ELF-1 (cell line): ENCODE data around the gene DUS3L.

Experiments
- DNase-seq: peaks from one replicate; pipeline ENCODE4 v3.0.0-alpha.2; 2016; ENCODE audit warnings: low read depth, low spot score

DUS3L gene, protein sequence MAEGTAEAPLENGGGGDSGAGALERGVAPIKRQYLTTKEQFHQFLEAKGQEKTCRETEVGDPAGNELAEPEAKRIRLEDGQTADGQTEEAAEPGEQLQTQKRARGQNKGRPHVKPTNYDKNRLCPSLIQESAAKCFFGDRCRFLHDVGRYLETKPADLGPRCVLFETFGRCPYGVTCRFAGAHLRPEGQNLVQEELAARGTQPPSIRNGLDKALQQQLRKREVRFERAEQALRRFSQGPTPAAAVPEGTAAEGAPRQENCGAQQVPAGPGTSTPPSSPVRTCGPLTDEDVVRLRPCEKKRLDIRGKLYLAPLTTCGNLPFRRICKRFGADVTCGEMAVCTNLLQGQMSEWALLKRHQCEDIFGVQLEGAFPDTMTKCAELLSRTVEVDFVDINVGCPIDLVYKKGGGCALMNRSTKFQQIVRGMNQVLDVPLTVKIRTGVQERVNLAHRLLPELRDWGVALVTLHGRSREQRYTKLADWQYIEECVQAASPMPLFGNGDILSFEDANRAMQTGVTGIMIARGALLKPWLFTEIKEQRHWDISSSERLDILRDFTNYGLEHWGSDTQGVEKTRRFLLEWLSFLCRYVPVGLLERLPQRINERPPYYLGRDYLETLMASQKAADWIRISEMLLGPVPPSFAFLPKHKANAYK

DNA sequence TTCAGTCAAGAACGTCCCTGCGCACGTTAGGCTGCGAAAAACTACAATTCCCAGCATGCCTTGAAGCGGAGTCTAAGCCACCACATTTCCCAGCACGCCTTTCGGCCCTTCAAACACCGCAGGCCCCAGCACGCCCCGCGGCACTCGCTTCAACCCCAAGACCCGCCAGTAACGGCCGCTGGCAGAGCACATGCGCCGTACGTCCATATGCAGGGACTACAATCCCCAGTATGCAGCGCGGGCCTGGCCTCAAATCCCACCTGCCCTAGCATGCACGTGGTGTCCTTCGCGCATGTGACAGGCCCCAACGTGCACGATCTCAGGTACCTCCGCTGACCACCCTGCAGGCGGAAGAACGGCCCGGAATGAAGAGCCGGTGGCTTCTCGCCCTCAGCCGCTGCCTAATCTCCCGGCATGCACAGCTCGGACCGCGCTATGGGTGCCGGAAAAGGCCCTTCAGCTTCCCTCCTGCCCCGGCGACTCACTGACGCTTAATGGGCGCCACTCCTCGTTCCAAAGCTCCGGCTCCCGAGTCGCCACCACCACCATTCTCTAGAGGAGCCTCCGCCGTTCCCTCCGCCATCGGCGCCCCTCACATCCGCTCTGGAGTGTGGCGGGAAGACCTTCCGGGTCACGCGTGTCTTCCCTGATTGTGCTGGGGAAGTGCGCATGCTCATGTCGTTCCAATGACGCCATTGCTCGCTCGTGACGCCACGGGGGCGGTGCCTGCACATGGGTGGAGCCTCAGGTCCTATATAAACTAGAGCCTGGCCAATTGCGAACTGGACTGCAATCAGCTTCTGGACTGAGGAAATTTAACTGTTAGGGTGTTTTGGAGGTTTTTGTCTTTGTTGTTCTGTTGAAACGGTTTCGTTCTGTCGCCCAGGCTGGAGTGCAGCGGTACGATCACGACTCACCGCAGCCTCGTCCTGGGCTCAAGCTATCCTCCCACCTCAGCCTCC, at the start of gene DUS3L:
Gene DUS3L (minus strand): TSS at position 605 of the 962 bp plus-strand sequence. CDS start 22 bp downstream, at position 583.
- peak; percentile 99 for DNase-seq

DNA sequence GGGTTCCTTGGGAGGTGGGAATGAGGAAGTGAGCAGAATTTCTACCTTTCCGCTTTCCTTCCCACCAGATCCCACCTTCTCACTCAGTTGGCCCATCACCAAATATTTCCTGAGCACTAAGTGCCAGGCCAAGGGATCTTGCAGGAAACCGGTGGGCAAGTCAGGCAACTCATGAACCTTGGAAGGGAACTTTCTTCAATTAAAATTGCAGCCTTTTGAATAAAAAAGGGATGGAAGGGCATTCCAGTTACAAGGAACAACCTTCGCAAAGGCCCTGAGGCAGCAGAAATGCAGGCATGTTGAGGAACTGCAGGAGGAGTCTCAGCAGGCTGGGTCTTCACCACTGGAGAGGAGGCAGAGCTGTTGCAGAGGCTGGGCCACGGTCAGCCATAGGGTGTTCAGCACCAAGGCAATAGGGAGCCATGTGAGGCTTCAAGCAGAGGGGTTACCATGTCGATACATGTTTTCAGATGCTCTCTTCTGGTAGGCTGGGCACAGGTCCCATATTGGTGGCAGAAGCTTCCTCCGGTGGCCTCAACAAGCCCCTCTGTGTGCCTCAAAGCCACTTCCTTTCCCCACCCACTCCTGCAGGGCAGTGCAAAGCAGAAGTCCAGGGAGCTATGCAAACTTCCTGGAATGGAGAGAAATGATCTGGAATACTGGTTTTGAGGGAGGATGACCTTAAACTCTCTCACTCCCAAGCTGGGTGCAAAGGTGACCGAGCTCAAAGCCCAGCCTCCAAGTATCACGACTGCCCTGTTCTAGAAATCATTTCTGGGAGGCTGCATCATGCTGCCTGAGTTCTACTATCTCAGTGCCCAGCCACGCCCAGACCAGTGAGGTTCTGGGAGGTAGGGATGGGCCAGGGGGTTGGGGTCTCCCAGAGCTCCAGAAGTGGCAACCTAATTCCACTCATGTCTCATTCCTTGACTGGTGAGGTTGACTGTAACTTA, 48.4 kb upstream of the DUS3L start, which contains the start of gene FUT6:
Gene FUT6 (minus strand): TSS at position 638 of the 953 bp plus-strand sequence. CDS start 7,135 bp downstream, outside the sequence.
- no peak for DNase-seq

DNA sequence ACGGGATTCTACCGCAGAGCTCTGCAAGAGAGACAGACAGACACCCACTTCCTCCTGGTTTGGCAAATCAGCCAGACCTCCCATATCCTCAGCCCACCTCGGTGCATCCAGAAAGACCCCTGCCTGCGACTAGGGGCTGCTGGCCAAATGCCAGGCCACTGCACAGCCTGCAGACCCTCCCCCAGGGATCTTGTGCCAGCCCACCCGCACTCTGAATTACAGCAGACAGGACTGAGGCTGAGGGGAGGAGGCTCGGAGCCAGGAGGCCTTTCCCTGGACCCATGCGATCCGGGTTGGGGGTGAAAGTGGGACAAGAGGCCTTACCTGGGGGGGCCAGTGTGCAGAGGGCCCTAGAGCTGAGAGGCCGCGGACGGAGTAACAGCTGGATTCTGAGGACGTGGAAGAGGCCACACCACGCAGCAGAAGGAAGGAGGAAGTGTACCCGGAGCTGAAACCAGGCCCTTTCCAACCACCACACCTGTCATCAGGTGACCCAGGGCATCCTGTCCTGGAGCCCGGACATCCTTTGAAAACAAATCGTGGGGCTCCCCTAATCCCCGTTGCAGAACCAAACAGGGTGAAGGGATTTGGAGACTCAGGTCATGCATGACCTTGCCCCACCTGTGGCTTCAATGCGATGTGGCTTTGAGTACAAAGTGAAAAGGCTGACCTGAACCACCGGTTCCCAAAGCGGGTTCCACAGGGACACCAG, 47.5 kb upstream of the DUS3L start:
- no peak for DNase-seq

DNA sequence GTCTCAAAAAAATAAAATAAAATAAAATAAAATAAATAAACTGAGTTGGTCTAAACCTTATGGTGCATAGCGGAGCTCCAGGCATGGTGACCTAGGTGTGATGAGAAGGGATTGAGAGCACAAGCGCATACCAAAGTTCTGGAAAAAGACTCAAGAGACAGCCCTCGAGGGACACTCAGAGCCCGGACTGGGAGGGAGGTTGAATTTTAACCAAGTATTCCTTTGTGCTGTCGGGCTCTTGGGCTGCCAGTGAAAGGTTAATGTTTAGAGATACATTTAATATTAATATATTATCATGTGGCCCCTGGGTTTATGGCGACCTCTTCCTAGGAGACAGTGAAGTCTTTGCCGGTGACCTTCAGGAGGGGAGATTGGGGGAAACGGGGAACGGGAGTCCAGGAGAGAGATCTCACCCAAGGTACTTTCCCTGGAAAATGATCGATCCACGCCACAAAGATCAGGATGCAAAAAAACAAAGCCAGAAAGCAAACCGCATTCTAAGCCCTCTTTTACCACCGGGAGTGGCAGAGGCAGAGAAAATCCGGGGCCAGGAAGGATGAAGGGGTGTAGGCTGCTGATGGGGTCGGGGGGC, 46.9 kb upstream of the DUS3L start:
- no peak for DNase-seq

DNA sequence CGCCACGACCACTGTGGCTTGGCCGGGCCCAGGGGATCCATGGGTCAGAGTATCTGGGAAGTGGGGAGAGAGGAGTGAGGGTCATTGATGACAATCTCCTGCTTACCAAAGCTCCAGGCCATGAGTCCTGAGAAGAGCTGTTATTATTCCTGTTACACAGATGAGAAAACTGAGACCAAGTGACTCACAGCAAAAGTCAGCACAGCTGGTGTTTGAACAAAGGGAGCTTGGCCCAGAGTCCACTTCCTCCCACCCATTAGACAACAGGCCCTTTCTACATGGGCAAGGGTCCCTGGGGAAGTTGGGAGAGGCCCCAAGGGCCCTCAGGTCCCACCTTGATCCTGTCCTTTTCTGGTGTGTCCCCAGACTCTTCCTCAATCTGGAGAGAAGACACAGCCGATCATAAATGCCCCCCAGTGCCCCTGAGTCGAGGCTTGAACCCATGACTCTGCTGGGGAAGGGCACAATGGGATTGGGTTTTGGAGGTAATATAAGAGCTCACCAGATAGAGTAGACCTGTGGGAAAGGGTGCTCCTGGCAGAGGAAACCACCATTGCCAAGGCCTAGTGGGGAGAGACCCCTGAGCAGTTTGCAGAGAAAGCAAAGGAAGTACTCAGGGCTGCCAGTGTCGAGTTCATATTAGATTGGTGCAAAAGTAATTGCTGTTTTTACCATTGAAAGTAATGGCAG, 41.7 kb upstream of the DUS3L start:
- no peak for DNase-seq

DNA sequence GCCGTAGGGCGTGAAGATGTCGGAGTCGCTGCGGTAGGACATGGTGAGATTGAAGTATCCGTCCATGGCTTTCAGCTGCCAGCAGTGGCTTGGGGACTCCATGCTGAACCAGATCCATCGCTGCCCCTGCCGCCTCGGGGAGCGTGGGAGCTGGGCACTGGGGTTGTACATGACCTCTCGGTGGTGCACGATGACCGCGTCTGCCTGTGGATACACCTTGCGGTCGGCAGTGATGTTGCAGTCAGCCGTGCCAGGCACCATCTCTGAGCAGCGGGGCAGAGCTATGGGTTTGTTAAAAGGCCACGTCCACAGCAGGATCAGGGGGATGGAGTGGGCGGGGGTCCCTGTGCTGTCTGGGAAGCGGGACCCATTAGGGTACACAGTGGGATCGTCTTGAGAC, 41.1 kb upstream of the DUS3L start:
- DNase-seq: no peak

DNA sequence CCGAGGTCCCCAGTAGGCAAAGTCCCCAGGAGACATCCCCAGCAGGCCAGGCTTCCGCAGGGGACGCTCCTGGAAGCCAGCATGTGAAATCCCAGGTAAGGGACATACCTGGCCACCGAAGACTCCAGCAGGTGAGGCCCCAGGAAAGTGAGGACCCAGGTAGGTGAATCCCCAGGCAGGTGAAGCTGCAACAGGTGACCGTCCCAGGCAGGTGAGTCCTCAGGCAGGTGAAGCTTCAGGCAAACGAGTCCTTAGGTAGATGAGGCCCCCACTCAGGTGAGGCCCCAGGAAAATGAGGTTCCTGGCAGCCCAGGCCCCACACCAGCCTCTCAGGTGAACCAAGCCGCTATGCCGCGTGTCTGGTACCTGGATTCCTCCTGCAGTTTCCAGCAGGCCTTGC, 40.2 kb upstream of the DUS3L start:
- no peak for DNase-seq

DNA sequence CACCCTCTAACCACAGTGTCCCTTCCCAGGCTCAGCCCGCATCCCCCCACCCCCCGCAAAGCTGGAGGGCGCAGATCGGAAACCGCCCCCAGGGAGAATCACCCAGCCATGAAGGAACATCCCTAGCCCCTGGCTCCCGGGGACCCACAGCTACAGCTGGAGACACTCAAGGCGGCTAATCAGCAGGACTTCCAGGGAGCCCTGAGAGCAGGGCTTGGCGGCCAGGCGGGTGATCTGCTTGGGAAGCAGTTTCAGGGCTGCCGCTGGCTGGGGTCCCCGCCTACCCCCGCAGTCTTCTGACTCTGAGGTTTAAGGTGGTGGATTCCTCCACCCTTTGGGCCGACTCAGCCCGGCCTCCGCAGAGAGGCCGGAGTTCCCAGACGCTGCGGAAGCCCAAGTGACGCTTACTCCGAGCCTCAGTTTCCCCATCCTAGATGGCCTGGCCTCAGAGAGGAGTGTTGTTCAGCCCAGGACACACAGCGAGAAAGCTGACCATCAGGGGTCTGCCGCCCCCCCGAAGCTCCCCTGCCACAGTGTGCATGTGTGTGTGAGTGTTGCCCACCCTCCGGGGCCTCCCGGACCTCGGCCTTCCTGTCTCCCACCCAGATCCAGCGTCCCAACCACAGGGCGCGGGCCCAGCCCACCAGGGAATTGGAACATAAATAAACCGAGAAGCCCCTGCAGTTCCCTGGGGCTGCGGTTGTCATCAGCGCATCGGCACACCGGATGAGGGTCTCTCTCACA, 38.8 kb upstream of the DUS3L start:
- no peak for DNase-seq

DNA sequence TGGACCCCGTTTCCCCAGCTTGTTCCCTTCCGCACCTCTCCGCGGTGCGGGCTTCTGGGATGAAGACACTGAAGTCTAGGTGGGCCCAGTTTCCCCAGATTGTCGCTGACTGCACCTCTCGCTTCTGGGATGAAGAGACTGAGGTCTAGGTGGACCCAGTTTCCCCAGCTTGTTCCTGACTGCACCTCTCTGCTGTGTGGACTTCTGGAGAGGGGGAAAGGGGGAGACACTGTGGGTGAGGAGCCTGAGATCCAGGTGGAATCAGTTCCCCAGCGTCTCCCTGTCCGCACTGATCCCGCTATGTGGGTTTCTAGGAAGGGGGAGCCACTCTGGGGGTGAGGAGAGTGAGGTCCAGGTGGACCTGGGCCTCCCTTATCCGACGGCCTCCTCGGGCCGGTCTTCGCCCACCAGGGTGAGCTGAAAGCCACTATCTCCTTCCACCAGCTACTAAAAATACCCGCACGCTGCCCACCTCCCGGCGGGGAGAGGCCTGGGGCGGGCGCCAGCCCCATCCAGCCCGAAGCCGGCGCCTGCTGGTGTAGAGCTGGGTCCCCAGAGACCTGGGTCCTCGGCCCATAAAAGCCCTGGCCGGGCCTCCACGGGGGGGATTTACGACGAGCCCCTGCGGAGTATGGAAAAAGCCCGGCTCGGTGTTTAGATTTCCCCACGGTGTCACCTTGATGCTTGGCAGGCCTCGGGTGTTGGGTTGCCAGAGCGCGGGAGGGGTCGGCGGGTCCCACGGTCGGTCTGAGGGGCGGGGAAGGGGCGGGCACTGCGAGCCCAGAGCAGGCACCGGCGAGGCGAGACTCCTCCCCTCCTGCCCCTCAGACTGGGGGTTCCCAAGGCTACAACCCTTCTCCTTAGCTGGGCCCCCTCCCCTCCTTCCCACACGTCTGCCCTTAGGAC, 38.0 kb upstream of the DUS3L start:
- peak; percentile 84 for DNase-seq

DNA sequence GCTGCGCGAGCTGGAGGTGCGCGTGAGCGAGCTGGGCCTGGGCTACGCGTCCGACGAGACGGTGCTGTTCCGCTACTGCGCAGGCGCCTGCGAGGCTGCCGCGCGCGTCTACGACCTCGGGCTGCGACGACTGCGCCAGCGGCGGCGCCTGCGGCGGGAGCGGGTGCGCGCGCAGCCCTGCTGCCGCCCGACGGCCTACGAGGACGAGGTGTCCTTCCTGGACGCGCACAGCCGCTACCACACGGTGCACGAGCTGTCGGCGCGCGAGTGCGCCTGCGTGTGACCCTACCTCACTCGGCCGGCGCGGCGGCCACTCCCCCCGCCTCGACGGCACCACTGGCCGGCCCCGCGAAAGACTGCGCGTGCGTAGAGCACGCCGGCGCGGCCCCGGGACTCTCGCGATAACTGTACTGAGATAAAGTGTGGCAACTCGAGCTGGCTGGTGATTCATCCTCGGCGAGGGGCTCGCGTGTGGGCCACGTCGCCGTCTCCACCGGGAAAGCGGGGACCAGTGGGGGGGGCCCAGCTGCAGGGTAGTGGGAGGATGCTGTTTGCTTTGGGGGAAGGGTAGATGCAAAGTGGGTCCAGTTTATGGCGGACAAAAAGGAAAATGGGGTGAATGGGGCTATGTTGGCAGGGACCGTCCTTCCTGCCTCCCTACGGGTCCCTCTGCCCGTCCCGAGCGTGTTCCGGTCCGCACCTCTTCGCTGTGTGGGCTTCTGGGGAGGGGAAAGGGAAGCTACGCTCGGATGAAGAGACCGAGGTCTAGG, 37.1 kb upstream of the DUS3L start:
- peak; percentile 98 for DNase-seq

DNA sequence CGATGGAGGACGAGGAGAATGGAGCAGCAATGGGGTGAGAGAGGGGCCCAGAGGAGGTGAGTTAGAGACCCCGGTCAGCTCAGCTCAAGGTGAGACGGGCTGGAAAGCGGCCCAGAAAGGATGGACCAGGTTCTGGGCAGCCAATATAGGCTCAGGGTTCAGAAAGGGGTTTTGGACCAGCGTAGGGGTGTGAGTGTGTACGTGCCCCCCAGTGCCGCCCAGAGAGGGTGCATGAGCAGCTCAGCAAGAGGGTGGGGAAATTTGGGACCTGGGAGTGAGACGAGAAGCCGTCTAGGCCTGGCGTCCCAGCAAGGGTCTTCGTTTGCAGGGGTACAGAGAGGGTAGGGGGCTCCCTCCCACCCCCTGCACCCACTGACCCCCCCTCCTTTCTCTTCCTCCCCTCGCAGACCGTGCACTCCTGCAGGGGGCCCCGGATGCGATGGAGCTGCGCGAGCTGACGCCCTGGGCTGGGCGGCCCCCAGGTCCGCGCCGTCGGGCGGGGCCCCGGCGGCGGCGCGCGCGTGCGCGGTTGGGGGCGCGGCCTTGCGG, 36.5 kb upstream of the DUS3L start:
- no peak for DNase-seq

DNA sequence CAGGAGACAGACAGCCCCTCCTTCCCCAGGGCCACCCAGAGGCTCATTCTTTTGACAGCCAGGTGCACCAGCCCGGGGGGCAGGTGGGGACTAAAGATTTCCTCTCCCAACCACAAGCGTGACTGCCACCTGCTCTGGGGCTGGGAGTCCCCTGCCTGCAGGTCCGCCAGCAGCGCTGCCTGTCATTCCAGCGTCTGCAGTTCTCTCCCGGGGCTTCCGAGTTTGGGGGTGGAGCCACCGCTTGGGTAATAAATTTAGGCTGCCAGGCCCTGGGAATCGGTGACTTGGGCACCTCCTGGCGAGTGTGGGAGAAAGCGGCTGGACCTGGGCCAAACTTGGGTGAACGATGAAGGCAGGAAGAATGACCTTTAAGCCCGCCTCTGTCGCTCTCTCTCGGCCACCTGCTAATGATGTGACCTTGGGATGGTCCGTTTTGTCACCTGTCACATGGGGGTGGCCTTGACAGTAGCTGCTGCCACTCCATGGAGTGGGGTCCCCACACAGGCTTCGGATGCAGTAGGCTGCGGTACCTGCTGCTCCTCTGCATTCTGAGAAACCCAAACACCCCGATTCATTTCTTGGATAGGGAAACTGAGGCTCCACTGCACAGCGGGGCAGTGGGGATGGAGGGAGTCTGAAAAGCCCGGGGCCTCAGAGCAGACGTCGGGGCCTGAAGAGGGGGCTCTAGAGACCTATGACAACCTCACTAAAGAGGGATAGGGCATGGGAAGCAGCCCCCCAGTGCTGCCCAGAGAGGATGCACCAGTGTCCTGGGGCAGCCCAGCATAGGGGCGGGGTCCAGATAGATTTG, 35.8 kb upstream of the DUS3L start:
- DNase-seq: peak; percentile 86

DNA sequence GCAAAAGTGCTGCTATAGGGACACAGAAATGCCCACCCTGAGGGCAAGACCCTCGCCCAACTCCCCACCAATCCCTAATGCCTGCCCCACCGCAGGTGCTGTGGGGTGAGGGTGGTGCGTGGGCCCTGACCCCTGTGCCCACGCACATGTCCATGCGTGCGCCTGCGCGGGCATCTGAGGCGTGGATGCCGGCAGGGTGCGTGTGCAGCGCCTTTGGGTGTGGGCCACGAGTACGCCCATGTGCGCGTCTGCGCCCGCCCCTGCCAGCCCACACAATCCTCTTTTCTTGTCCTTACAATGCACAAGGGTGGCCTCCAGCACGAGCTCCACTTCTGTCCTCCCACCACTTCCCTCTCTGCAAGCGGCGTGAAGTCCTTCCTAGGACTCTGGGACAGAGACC, 34.2 kb upstream of the DUS3L start:
- no peak for DNase-seq

DNA sequence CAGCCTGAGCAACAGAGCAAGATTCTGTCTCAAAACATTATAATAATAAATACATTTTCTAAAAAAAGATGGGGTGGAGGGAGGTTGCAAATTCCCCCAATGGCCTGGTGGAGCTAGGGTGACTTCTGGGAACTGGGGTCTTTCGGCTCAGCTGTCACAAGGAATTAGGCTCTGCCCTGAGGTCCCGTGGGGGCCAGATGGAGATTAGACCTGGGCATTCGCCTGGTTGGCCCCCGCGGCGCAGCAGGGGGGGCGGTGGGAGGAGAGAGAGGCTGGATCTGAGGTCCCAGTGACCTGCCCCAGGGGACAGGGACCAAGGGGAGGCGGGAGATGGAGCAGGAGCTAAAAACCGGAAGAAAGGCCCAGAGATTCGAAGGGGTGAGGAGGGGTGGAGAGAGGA, 33.8 kb upstream of the DUS3L start:
- no peak for DNase-seq

DNA sequence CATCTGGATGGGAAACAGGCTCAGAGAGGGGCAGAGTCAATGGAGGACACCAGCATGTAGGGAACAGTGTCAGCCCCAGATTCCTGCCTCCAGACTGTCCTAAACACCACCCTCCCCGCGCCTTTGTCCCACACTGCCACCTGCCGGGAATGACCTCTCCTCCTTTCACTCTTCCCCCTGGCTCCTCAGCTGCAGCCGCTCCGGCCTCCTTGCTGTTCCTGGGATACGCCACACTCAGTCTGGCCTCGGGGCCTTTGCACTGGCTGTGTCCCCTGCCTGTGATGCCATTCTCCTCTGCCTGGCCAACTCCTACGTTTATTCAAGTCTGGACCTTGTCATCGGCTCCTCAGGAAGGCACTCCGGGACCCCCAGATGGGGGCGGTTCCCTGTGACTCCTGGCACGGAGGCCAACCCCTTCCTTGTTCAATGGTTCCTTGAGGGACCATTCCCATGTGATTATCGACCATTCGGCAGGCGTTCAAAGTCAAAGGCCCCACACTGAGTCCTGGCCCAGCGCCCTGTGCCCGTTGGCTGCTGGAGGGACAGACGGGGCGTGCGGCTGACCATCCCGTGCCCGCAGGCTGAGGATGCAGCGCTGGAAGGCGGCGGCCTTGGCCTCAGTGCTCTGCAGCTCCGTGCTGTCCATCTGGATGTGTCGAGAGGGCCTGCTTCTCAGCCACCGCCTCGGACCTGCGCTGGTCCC, 32.8 kb upstream of the DUS3L start:
- DNase-seq: peak; percentile 86
